ENCODE data around the gene CBFA2T3. TPM values are rescaled to one million over a fixed set of nuclear protein-coding genes. Genes with fewer than 3 reads are reported as not detected.

CBFA2T3 gene
- total RNA-seq, 1 donor from 2014 or later = 10.1 TPM

- H3K27ac Mint-ChIP-seq = no peak overlapping the region
Measured at GRCh38 chr16:88971371-88972097, 5.5 kb downstream of the CBFA2T3 start.

GRCh38 chr16:88970539-88971065 is 6.4 kb downstream of the CBFA2T3 start:
- Mint-ChIP-seq H3K4me1 (no peaks in the 10 kb centered on the region), H3K9me3 (no peaks in the 10 kb centered on the region), H3K27me3 (ENCODE audit: low read depth) (peaks cover 10% of the 10 kb centered on the region), H3K27ac (no peak overlapping the region), H3K4me3 (no peak overlapping the region), H3K36me3 (no peaks in the 10 kb centered on the region)
- no peak for TF ChIP-seq CTCF (IDR thresholded peaks at IDR 0.05; ENCODE audit: unreplicated experiment)
- DNase-seq (ENCODE audit: low spot score in 2 of 2, unreplicated experiment in 2 of 2) = no peak

More at GRCh38 chr16:88971371-88972097, 5.5 kb downstream of the CBFA2T3 start:
- H3K4me3 Mint-ChIP-seq = no peak overlapping the region
- H3K9me3 Mint-ChIP-seq = no peaks in the 10 kb centered on the region
- no peak for TF ChIP-seq CTCF (IDR thresholded peaks at IDR 0.05; ENCODE audit: unreplicated experiment)
- no peaks in the 10 kb centered on the region for H3K4me1 Mint-ChIP-seq
- peaks cover 9% of the 10 kb centered on the region for H3K27me3 Mint-ChIP-seq (ENCODE audit: low read depth)
- H3K36me3 Mint-ChIP-seq = no peaks in the 10 kb centered on the region
- DNase-seq (ENCODE audit: low spot score in 2 of 2, unreplicated experiment in 2 of 2) = no peak

- H3K36me3 Mint-ChIP-seq = no peaks in the 10 kb centered on the region
- no peak for TF ChIP-seq CTCF (IDR thresholded peaks at IDR 0.05; ENCODE audit: unreplicated experiment)
- H3K9me3 Mint-ChIP-seq = no peaks in the 10 kb centered on the region
- no peak overlapping the region for H3K27ac Mint-ChIP-seq
- H3K4me1 Mint-ChIP-seq = no peaks in the 10 kb centered on the region
- no peak for DNase-seq (ENCODE audit: low spot score in 2 of 2, unreplicated experiment in 2 of 2)
- H3K4me3 Mint-ChIP-seq = no peak overlapping the region
- H3K27me3 Mint-ChIP-seq (ENCODE audit: low read depth) = peaks cover 10% of the 10 kb centered on the region
Measured at GRCh38 chr16:88970050-88970449, 7.0 kb downstream of the CBFA2T3 start.

GRCh38 chr16:88969361-88969831 is 7.6 kb downstream of the CBFA2T3 start:
- no peaks in the 10 kb centered on the region for H3K4me1 Mint-ChIP-seq
- no peaks in the 10 kb centered on the region for H3K36me3 Mint-ChIP-seq
- no peaks in the 10 kb centered on the region for H3K9me3 Mint-ChIP-seq
- H3K27ac Mint-ChIP-seq = no peak overlapping the region
- DNase-seq (ENCODE audit: low spot score in 2 of 2, unreplicated experiment in 2 of 2) = no peak
- no peak overlapping the region for H3K4me3 Mint-ChIP-seq
- no peak for TF ChIP-seq CTCF (IDR thresholded peaks at IDR 0.05; ENCODE audit: unreplicated experiment)
- peaks cover 13% of the 10 kb centered on the region for H3K27me3 Mint-ChIP-seq (ENCODE audit: low read depth)

GRCh38 chr16:88968589-88969280 is 8.3 kb downstream of the CBFA2T3 start:
- Mint-ChIP-seq H3K4me3 (no peak overlapping the region), H3K36me3 (no peaks in the 10 kb centered on the region), H3K9me3 (no peaks in the 10 kb centered on the region), H3K27me3 (ENCODE audit: low read depth) (peaks cover 17% of the 10 kb centered on the region), H3K4me1 (no peaks in the 10 kb centered on the region), H3K27ac (no peak overlapping the region)
- no peak for DNase-seq (ENCODE audit: low spot score in 2 of 2, unreplicated experiment in 2 of 2)
- TF ChIP-seq CTCF (IDR thresholded peaks at IDR 0.05; ENCODE audit: unreplicated experiment) = no peak
